Smooth muscle cell (in vitro differentiated cells): ENCODE measurements around the gene DRGX. TPM values are rescaled to one million over a fixed set of nuclear protein-coding genes. Genes with fewer than 3 reads are reported as not detected.

ENCODE experiments used
- DNase-seq: peaks from one replicate; lab custom pipeline; 2025; ENCODE audit not compliant: unreplicated experiment; lab: John Stamatoyannopoulos, UW
- H2AFZ ChIP-seq: fragments of 200-600 bp; sonication (generic); 2 replicates; pipeline ENCODE4 v1.6.0; 2016; ENCODE audit warnings: antibody characterized with exemption, low read depth, mild to moderate bottlenecking
- H3F3A ChIP-seq: fragments of 200-600 bp; sonication (generic); 2 replicates; pipeline ENCODE4 v1.6.0; 2017; ENCODE audit warnings: antibody characterized with exemption, low read depth
- H3K27ac ChIP-seq: fragments of 200-600 bp; sonication (generic); 2 replicates; pipeline ENCODE4 v1.5.1; 2016; ENCODE audit warnings: low read depth, mild to moderate bottlenecking
- H3K27me3 ChIP-seq: fragments of 200-600 bp; sonication (generic); 2 replicates; pipeline ENCODE4 v1.6.1; 2016; ENCODE audit warnings: low read depth, mild to moderate bottlenecking
- H3K36me3 ChIP-seq: fragments of 200-600 bp; sonication (generic); 2 replicates; pipeline ENCODE4 v1.5.1; 2016; ENCODE audit warnings: low read depth
- H3K4me1 ChIP-seq: fragments of 200-600 bp; sonication (generic); 2 replicates; pipeline ENCODE4 v1.5.1; 2016; ENCODE audit warnings: low read depth
- H3K4me2 ChIP-seq: fragments of 200-600 bp; sonication (generic); 2 replicates; pipeline ENCODE4 v1.6.0; 2016; ENCODE audit warnings: mild to moderate bottlenecking
- H3K4me3 ChIP-seq: fragments of 200-600 bp; sonication (generic); 2 replicates; pipeline ENCODE4 v1.5.1; 2016; ENCODE audit warnings: mild to moderate bottlenecking
- H3K79me2 ChIP-seq: fragments of 200-600 bp; sonication (generic); 2 replicates; pipeline ENCODE4 v1.6.0; 2016; ENCODE audit warnings: low read depth, mild to moderate bottlenecking
- H3K9ac ChIP-seq: fragments of 200-600 bp; sonication (generic); 2 replicates; pipeline ENCODE4 v1.6.0; 2016; ENCODE audit warnings: low read depth
- H3K9me3 ChIP-seq: fragments of 200-600 bp; sonication (generic); replicated peaks from 2 replicates; pipeline ENCODE4 v1.5.1; 2016; ENCODE audit warnings: low read depth
- H4K20me1 ChIP-seq: fragments of 200-600 bp; sonication (generic); 2 replicates; pipeline ENCODE4 v1.6.0; 2016; ENCODE audit warnings: low read depth
- WGBS: methylation state at CpG from one replicate; pipeline ENCODE4 v1.1.7; 2016; ENCODE audit warnings: low lambda C conversion rate; 5-methylcytosine and 5-hydroxymethylcytosine counted together
- polyA plus RNA-seq: library from polyadenylated mRNA; unstranded; fragments of >200 nt; fragmentation: Nextera tagmentation; extraction: Ambion mirVana; gene quantifications from 2 replicates; pipeline ENCODE4 v1.2.1, GENCODE V29; 2016
- total RNA-seq: library from RNA; depleted of rRNA; stranded (reverse); fragments of >200 nt; gene quantifications from 2 replicates; pipeline ENCODE4 v1.2.3, GENCODE V29; 2014
- TF ChIP-seq, protein P1 (sequence below): fragments of 200-600 bp; sonication (generic); IDR thresholded peaks from 2 replicates; pipeline ENCODE4 v1.5.1; 2017; ENCODE audit warnings: borderline replicate concordance, mild to moderate bottlenecking, antibody characterized with exemption; ENCODE audit not compliant: insufficient read depth, poor library complexity, severe bottlenecking

Gene DRGX
- total and polyA plus RNA-seq, 2 experiments from 2014 or later = not detected

DNA sequence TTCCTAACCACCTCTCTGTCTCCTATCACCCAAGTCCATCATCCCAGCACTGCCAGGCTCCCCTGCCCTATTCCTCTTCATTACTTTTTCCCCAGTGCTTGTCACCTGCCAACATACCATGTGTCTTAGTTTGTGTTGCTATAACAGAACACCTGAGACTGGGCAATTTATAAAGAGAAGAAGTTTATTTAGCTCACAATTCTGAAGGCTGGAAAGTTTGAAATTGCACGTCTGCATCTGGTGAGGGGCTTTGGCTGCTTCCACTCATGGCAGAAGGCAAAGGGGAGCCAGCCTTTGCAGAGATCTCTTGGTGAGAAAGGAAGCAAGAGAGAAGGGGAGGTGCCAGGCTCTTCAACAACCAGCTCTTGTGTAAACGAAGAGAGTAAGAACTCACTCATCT, 47.3 kb downstream of the DRGX start:
- Histone ChIP-seq H2AFZ (no peak overlapping the region), H3K4me3 (no peak overlapping the region), H3F3A (no peaks in the 10 kb centered on the region), H3K79me2 (no peaks in the 10 kb centered on the region), H3K9ac (no peak overlapping the region), H3K4me2 (no peak overlapping the region), H3K9me3 (no peaks in the 10 kb centered on the region), H3K27me3 (no peaks in the 10 kb centered on the region), H3K27ac (no peak overlapping the region), H4K20me1 (no peaks in the 10 kb centered on the region), H3K4me1 (no peaks in the 10 kb centered on the region), H3K36me3 (no peaks in the 10 kb centered on the region)
- DNase-seq = no peak
- 78% methylated on average over 2 of the region's 2 CpGs for WGBS
- TF ChIP-seq, protein P1, sequence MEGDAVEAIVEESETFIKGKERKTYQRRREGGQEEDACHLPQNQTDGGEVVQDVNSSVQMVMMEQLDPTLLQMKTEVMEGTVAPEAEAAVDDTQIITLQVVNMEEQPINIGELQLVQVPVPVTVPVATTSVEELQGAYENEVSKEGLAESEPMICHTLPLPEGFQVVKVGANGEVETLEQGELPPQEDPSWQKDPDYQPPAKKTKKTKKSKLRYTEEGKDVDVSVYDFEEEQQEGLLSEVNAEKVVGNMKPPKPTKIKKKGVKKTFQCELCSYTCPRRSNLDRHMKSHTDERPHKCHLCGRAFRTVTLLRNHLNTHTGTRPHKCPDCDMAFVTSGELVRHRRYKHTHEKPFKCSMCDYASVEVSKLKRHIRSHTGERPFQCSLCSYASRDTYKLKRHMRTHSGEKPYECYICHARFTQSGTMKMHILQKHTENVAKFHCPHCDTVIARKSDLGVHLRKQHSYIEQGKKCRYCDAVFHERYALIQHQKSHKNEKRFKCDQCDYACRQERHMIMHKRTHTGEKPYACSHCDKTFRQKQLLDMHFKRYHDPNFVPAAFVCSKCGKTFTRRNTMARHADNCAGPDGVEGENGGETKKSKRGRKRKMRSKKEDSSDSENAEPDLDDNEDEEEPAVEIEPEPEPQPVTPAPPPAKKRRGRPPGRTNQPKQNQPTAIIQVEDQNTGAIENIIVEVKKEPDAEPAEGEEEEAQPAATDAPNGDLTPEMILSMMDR = no peak

DNA sequence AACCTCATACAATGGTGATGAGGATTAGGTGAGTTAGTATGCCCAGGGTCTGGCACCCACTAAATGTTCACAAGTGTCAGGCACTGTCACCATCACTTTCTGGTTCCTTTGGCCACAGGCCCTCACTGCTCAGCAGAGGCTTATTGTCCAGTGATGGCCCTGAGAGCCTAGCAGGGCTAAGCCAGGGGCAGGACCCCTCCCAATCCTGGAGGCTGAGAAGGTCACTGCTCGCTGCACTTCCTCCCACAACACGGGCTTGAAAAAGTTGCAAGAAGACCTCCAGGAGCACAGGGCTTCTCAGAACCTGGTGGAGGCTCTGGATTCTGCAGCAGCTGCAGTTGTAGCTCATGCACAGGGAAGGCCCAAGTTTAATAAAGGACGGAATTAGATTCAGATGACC, 48.1 kb downstream of the DRGX start:
- H3K9me3 ChIP-seq = no peaks in the 10 kb centered on the region
- no peak overlapping the region for H2AFZ ChIP-seq
- H3K79me2 ChIP-seq = no peaks in the 10 kb centered on the region
- 88% methylated on average over 3 of the region's 3 CpGs for WGBS
- no peaks in the 10 kb centered on the region for H3K36me3 ChIP-seq
- no peaks in the 10 kb centered on the region for H3F3A ChIP-seq
- no peaks in the 10 kb centered on the region for H4K20me1 ChIP-seq
- H3K9ac ChIP-seq = no peak overlapping the region
- H3K27me3 ChIP-seq = no peaks in the 10 kb centered on the region
- TF ChIP-seq, protein P1 = no peak
- no peaks in the 10 kb centered on the region for H3K4me1 ChIP-seq
- H3K4me3 ChIP-seq = no peak overlapping the region
- no peak overlapping the region for H3K27ac ChIP-seq
- DNase-seq = no peak
- no peak overlapping the region for H3K4me2 ChIP-seq

- 88% methylated on average over 4 of the region's 4 CpGs for WGBS
- Histone ChIP-seq H3K27ac (no peak overlapping the region), H4K20me1 (no peaks in the 10 kb centered on the region), H3K9me3 (no peaks in the 10 kb centered on the region), H3K36me3 (no peaks in the 10 kb centered on the region), H2AFZ (no peak overlapping the region), H3F3A (no peaks in the 10 kb centered on the region), H3K4me2 (no peak overlapping the region), H3K79me2 (no peaks in the 10 kb centered on the region), H3K27me3 (no peaks in the 10 kb centered on the region), H3K4me1 (no peaks in the 10 kb centered on the region), H3K9ac (no peak overlapping the region), H3K4me3 (no peak overlapping the region)
- TF ChIP-seq, protein P1 = no peak
- DNase-seq = no peak
Measured at GRCh38 chr10:49347342-49347741, 48.5 kb downstream of the DRGX start.

- 94% methylated on average over 2 of the region's 2 CpGs for WGBS
- Histone ChIP-seq H3K4me2 (no peak overlapping the region), H3K36me3 (no peaks in the 10 kb centered on the region), H3K27ac (no peak overlapping the region), H3K9ac (no peak overlapping the region), H3K79me2 (no peaks in the 10 kb centered on the region), H3K9me3 (no peaks in the 10 kb centered on the region), H3F3A (no peaks in the 10 kb centered on the region), H3K4me1 (no peaks in the 10 kb centered on the region), H4K20me1 (no peaks in the 10 kb centered on the region), H3K27me3 (no peaks in the 10 kb centered on the region), H2AFZ (no peak overlapping the region), H3K4me3 (no peak overlapping the region)
- TF ChIP-seq, protein P1 = no peak
- DNase-seq = no peak
Measured at GRCh38 chr10:49344840-49345239, 51.0 kb downstream of the DRGX start.
